Glutamatergic neuron (in vitro differentiated cells): ENCODE data around the gene ARHGAP24. TPM values are rescaled to one million over a fixed set of nuclear protein-coding genes. Genes with fewer than 3 reads are reported as not detected.

Experiments used
- DNase-seq: peaks from one replicate; pipeline ENCODE4 v3.0.0; 2022
- H3K27ac Mint-ChIP-seq: one replicate; pipeline ENCODE4 v1.8.0; 2020; ENCODE audit warnings: mild to moderate bottlenecking, mixed read lengths, inconsistent platforms; ENCODE audit not compliant: unreplicated experiment
- H3K27me3 Mint-ChIP-seq: one replicate; pipeline ENCODE4 v1.8.0; 2020; ENCODE audit warnings: mild to moderate bottlenecking, moderate library complexity, mixed read lengths, inconsistent platforms; ENCODE audit not compliant: unreplicated experiment
- H3K36me3 Mint-ChIP-seq: one replicate; pipeline ENCODE4 v1.8.0; 2020; ENCODE audit warnings: mild to moderate bottlenecking, mixed read lengths, inconsistent platforms; ENCODE audit not compliant: unreplicated experiment
- H3K4me1 Mint-ChIP-seq: one replicate; pipeline ENCODE4 v1.8.0; 2020; ENCODE audit warnings: mild to moderate bottlenecking, low read depth, mixed read lengths, inconsistent platforms; ENCODE audit not compliant: unreplicated experiment
- H3K4me3 Mint-ChIP-seq: one replicate; pipeline ENCODE4 v1.8.0; 2020; ENCODE audit warnings: mild to moderate bottlenecking, mixed read lengths, inconsistent platforms; ENCODE audit not compliant: unreplicated experiment
- H3K9me3 Mint-ChIP-seq: one replicate; pipeline ENCODE4 v1.8.0; 2020; ENCODE audit warnings: mild to moderate bottlenecking, moderate library complexity, mixed read lengths, inconsistent platforms; ENCODE audit not compliant: unreplicated experiment
- CTCF ChIP-seq: fragments of 200-600 bp; sonication (generic); IDR thresholded peaks from one replicate; pipeline ENCODE4 v1.5.0; 2021; ENCODE audit not compliant: partially characterized antibody, unreplicated experiment
- total RNA-seq: library from RNA; stranded (reverse); fragmentation: NEBNext Ultra II Directional; extraction: Animal tissue kit (Norgen Biotek cat#: 25700); gene quantifications from one replicate; pipeline ENCODE4 v1.2.1, GENCODE V29; 2021; ENCODE audit not compliant: unreplicated experiment

The ARHGAP24 gene
- total RNA-seq, 1 donor from 2014 or later, result 1.6 TPM

GRCh38 chr4:85598936-85599335 is 124.0 kb downstream of the ARHGAP24 start:
- Mint-ChIP-seq H3K4me1 (no peaks in the 10 kb centered on the region), H3K27ac (no peak overlapping the region), H3K9me3 (no peaks in the 10 kb centered on the region), H3K27me3 (no peaks in the 10 kb centered on the region), H3K4me3 (no peak overlapping the region), H3K36me3 (no peaks in the 10 kb centered on the region)
- TF ChIP-seq CTCF, result no peak
- DNase-seq, result no peak

- Mint-ChIP-seq H3K4me3 (no peak overlapping the region), H3K36me3 (no peaks in the 10 kb centered on the region), H3K4me1 (peaks cover 2% of the 10 kb centered on the region), H3K27ac (no peak overlapping the region), H3K27me3 (no peaks in the 10 kb centered on the region), H3K9me3 (no peaks in the 10 kb centered on the region)
- no peak for DNase-seq
- TF ChIP-seq CTCF, result no peak
Observed at GRCh38 chr4:85600501-85600900, 125.6 kb downstream of the ARHGAP24 start.

- Mint-ChIP-seq H3K4me3 (no peak overlapping the region), H3K4me1 (peaks cover 2% of the 10 kb centered on the region), H3K27me3 (peaks cover 2% of the 10 kb centered on the region), H3K27ac (no peak overlapping the region), H3K9me3 (no peaks in the 10 kb centered on the region), H3K36me3 (no peaks in the 10 kb centered on the region)
- no peak for DNase-seq
- TF ChIP-seq CTCF, result no peak
Observed at GRCh38 chr4:85603437-85604336, 128.7 kb downstream of the ARHGAP24 start.

- Mint-ChIP-seq H3K4me1 (peaks cover 2% of the 10 kb centered on the region), H3K36me3 (no peaks in the 10 kb centered on the region), H3K27me3 (peaks cover 2% of the 10 kb centered on the region), H3K4me3 (no peak overlapping the region), H3K9me3 (no peaks in the 10 kb centered on the region), H3K27ac (no peak overlapping the region)
- TF ChIP-seq CTCF, result no peak
- no peak for DNase-seq
Observed at GRCh38 chr4:85606505-85606904, 131.6 kb downstream of the ARHGAP24 start.

GRCh38 chr4:85607624-85608023 is 132.7 kb downstream of the ARHGAP24 start:
- Mint-ChIP-seq H3K27ac (no peak overlapping the region), H3K4me3 (no peak overlapping the region), H3K27me3 (peaks cover 2% of the 10 kb centered on the region), H3K36me3 (no peaks in the 10 kb centered on the region), H3K9me3 (no peaks in the 10 kb centered on the region), H3K4me1 (peaks cover 2% of the 10 kb centered on the region)
- TF ChIP-seq CTCF, result no peak
- DNase-seq, result no peak
